Measurements from ENCODE around the gene KPNA6. TPM values are rescaled to one million over a fixed set of nuclear protein-coding genes. Genes with fewer than 3 reads are reported as not detected.
"Not testable (repeated sequence)": the region's sequence is repeated elsewhere in the genome, so short reads cannot be mapped to it uniquely, and the experiment has no call there.

KPNA6 gene
- total RNA-seq, 3 donors from 2014 or later, result 35.5 to 53.1 (median 40.6) TPM

DNA sequence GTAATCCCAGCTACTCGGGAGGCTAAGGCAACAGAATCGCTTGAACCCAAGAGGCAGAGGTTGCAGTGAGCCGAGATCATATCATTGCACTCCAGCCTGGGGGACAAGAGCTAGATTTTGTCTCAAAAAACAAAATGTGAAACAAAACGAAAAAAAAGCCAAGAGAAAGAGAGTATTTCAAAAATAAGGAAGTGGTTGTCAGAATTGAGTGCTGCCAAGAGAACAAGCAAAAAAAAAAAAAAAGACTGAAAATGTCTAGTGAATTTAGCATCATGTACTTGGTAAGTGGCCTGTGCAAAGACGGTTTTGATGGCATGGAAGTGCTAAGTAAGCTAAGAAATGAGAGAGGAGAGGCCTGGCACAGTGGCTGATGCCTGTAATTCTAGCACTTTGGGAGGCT lies 14.3 kb downstream of the KPNA6 start:
- H3K4me3 ChIP-seq, result no peak overlapping the region
- DNase-seq (ENCODE audit: low spot score in 2 of 2), result no peak
- intact Hi-C loops (cut with DNase I; ENCODE audit: low total_unique reads), result no loop called here
- H3K36me3 ChIP-seq, result no peaks in the 10 kb centered on the region
- peak overlapping the region in 1 of 2 donors; percentile 33 for H3K27ac ChIP-seq
- TF ChIP-seq, protein P1, sequence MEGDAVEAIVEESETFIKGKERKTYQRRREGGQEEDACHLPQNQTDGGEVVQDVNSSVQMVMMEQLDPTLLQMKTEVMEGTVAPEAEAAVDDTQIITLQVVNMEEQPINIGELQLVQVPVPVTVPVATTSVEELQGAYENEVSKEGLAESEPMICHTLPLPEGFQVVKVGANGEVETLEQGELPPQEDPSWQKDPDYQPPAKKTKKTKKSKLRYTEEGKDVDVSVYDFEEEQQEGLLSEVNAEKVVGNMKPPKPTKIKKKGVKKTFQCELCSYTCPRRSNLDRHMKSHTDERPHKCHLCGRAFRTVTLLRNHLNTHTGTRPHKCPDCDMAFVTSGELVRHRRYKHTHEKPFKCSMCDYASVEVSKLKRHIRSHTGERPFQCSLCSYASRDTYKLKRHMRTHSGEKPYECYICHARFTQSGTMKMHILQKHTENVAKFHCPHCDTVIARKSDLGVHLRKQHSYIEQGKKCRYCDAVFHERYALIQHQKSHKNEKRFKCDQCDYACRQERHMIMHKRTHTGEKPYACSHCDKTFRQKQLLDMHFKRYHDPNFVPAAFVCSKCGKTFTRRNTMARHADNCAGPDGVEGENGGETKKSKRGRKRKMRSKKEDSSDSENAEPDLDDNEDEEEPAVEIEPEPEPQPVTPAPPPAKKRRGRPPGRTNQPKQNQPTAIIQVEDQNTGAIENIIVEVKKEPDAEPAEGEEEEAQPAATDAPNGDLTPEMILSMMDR (IDR thresholded peaks at IDR 0.05), result no peak
- TF ChIP-seq POLR2A (IDR thresholded peaks at IDR 0.05), result no peak
- no peak for TF ChIP-seq POLR2AphosphoS5 (IDR thresholded peaks at IDR 0.05)
- H3K4me1 ChIP-seq, result peaks cover 0 to 5% of the 10 kb centered on the region in 2 donors
- H3K27me3 ChIP-seq, result no peaks in the 10 kb centered on the region
- H3K9me3 ChIP-seq, result no peaks in the 10 kb centered on the region

DNA sequence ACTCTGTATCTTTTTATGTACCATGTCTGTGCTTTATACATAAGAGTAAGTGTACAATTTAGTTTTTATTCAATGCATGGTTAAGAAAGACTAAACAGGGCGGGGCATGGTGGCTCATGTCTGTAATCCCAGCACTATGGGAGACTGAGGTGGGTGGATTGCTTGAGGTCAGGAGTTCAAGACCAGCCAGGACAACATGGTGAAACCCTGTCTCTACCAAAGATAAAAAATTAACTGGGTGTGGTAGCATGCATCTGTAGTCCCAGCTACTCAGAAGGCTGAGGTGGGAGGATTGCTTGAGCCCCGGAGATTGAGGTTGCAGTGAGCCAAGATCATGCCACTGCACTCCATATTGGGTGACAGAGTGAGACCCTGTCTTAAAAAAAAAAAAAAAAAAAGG lies 15.5 kb downstream of the KPNA6 start:
- H3K4me1 ChIP-seq; H3K9me3 ChIP-seq; H3K36me3 ChIP-seq; H3K27me3 ChIP-seq; H3K4me3 ChIP-seq; intact Hi-C loops (cut with DNase I; ENCODE audit: low total_unique reads); H3K27ac ChIP-seq; DNase-seq (ENCODE audit: low spot score in 2 of 2): not testable (repeated sequence)

DNA sequence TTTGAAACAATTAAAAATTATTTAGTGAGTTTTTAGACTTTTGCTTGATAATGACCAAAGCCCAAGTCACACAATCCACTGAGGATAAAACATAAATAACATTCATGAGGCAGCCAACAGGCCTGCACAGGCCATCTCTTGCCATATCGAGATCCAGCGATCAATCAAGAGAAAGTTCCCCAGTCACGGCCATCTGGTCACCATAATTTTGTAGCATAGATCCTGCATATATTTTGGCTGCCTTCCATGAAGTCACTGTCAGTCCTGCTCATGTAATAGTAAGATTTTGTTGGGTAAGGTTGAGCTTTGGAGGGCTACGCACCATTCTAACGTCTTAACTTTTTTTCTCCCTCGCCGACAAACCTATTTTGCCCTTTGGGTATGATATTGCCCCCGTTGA lies 17.5 kb downstream of the KPNA6 start:
- TF ChIP-seq POLR2A (IDR thresholded peaks at IDR 0.05) (no peak), POLR2AphosphoS5 (IDR thresholded peaks at IDR 0.05) (no peak)
- TF ChIP-seq, protein P1 (IDR thresholded peaks at IDR 0.05), result no peak
- Histone ChIP-seq H3K27ac (no peak overlapping the region), H3K4me3 (no peak overlapping the region), H3K36me3 (no peaks in the 10 kb centered on the region), H3K4me1 (peaks cover 0 to 5% of the 10 kb centered on the region in 2 donors), H3K9me3 (no peaks in the 10 kb centered on the region), H3K27me3 (no peaks in the 10 kb centered on the region)
- no peak for DNase-seq (ENCODE audit: low spot score in 2 of 2)
- intact Hi-C loops (cut with DNase I; ENCODE audit: low total_unique reads), result no loop called here

DNA sequence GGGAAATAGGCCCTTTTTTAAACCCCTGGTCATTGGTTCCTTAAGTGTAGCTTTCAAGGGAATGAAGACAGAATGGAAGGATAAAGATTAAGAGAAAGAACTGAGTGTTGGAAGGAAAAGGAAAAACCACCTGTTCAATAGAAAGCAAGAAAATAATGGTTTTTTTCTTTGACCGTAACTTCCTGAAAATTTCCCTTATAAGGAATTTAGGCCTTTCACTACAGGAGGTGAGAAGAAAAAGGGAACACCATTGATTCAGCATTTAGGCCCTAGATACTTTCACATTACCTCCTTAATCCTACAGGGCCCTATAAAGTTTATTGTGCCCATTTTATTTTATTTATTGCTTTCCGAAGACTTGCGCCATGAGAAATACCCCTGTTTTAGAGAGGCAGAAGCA lies 18.9 kb downstream of the KPNA6 start:
- Histone ChIP-seq H3K27ac (no peak overlapping the region), H3K4me1 (peaks cover 0 to 5% of the 10 kb centered on the region in 2 donors), H3K9me3 (no peaks in the 10 kb centered on the region), H3K36me3 (no peaks in the 10 kb centered on the region), H3K4me3 (no peak overlapping the region), H3K27me3 (no peaks in the 10 kb centered on the region)
- intact Hi-C loops (cut with DNase I; ENCODE audit: low total_unique reads), result no loop called here
- TF ChIP-seq, protein P1 (IDR thresholded peaks at IDR 0.05), result no peak
- TF ChIP-seq POLR2AphosphoS5 (IDR thresholded peaks at IDR 0.05) (no peak), POLR2A (IDR thresholded peaks at IDR 0.05) (no peak)
- DNase-seq (ENCODE audit: low spot score in 2 of 2), result no peak

DNA sequence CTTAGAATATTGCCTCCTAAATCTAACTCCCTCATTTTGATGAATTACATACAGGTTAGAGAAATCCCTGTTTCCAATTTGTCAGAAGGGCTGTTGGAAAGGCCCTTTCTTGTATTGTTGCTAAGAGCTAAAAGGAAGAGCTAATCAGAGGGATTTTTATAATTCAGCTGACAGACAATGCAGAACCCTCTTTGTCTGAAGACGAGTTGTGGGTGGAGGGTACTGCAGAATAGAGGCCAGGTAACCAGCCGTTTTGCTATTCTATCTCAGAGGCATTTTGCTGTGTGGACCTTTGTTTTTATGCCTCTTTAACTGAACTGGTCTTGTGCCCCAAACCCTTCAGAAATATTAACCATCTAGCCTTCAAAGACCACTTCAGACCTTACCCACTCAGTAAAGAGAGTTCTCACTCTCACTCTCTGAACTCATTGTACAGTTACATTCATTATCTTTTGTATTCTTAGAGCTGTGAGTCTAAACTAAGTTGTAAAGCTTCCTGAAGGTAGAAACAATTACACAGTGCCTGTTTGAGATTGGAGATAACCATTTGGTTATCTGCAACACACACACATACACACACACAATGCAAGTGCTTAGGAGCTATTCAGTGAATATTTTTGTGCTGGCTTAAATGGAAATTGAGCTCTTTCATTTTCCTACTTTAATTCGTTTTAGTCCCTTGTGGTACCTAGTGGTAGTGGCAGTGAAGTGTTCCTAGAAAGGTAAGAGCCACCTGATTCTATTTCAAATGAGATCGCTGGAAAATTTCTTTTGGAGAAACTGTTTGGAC lies 19.7 kb downstream of the KPNA6 start:
- DNase-seq (ENCODE audit: low spot score in 2 of 2), result no peak
- TF ChIP-seq, protein P1 (IDR thresholded peaks at IDR 0.05), result no peak
- TF ChIP-seq POLR2AphosphoS5 (IDR thresholded peaks at IDR 0.05), result no peak
- TF ChIP-seq POLR2A (IDR thresholded peaks at IDR 0.05), result no peak
- H3K27ac ChIP-seq, result no peak overlapping the region

More for the DNA sequence above, 19.7 kb downstream of the KPNA6 start:
- Histone ChIP-seq H3K4me1 (peaks cover 0 to under 1% of the 10 kb centered on the region in 2 donors), H3K4me3 (no peak overlapping the region), H3K9me3 (no peaks in the 10 kb centered on the region), H3K36me3 (no peaks in the 10 kb centered on the region), H3K27me3 (no peaks in the 10 kb centered on the region)
- intact Hi-C loops (cut with DNase I; ENCODE audit: low total_unique reads), result no loop called here

Measured in breast epithelium (tissue), 4 donors.